Medulla oblongata (tissue), 1 donor: ENCODE results near the gene RPRD2.
"Not testable (repeated sequence)": the region's sequence is repeated elsewhere in the genome, so short reads cannot be mapped to it uniquely, and the experiment has no call there.

Experiments
- DNase-seq: peaks from one replicate; pipeline ENCODE4 v3.0.0-alpha.2; 2015; ENCODE audit errors: extremely low spot score

RPRD2 gene

DNA sequence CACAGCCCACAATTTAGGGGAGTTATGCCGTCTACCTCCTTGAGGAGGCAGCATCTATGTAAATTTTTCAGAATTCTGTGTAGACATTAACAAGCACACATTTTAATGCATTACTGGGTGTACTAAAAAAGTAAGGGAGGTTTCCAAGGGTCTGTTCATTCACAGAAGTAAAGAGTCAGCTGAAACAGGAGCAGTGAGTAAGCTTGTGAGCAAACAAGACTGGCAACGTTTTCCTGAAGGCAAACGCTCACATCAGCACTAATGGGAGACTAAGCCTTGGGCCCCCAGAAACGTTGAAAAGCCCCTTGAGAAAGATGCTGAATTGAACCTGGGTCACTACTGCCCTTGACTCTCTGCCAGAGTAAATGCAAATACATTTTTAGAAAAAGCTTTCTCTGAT, 25.7 kb downstream of the RPRD2 start:
- DNase-seq: no peak

- DNase-seq: no peak
Measured at GRCh38 chr1:150392627-150393026, 28.7 kb downstream of the RPRD2 start.

- DNase-seq: not testable (repeated sequence)
Measured at GRCh38 chr1:150395115-150395514, 31.2 kb downstream of the RPRD2 start.

DNA sequence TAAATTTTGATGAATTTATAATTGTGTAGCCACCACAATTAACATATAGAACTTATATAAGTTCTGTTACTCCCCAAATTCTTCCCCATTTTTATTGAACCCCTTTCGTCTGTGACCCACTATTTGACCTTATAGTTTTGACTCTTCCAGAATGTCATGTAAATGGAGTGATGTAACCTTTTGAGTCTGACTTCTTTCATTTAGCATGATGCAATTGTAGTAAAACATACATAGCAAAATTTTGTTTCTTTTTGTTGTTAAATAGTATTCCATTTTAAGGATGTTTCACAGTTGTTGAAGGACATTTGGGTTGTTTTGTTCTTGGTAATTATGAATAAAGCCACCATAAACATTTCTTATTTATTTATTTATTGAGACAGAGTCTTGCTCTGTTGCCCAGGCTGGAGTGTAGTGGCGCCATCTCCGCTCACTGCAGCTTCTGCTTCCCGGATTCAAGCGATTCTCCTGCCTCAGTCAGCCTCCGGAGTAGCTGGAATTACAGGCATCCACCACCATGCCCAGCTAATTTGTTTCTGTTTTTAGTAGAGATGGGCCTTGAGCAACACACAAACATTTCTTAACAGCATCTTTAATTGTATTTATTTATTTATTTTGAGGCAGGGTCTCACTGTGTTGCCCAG, 33.6 kb downstream of the RPRD2 start:
- no peak for DNase-seq

DNA sequence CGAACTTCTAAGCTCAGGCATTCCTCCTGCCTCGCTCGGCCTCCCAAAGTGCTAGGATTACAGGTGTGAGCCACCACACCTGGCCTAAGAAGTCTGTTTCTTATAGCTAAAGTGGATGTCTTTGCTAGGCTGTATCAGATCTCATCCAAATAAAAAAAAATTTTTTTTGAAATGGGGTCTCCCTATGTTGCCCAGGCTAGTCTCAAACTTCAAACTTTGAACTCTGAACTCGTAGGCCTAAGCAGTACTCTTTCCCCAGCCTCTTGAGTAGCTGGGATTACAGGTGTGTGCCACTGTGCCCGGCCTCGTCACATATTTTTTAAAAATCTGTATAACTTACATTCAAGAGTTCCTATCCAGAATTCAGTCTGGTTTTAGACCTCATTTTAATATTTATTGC, 40.5 kb downstream of the RPRD2 start:
- no peak for DNase-seq

- DNase-seq: no peak
Measured at GRCh38 chr1:150405660-150406059, 41.7 kb downstream of the RPRD2 start.

DNA sequence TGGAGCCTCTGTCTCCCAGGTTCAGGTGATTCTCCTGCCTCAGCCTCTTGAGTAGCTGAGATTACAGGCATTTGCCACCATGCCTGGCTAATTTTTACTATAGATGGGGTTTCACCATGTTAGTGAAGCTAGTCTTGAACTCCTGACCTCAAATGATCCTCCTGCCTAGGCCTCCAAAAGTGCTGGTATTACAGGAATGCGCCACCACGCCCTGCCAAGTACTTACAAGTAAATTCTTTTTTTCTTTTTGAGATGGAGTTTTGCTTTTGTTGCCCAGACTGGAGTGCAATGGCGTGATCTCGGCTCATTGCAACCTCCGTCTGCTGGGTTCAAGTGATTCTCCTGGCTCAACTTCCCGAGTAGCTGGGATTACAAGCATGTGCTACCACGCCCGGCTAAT, 42.5 kb downstream of the RPRD2 start:
- DNase-seq: no peak

- no peak for DNase-seq
Measured at GRCh38 chr1:150407330-150407729, 43.4 kb downstream of the RPRD2 start.

GRCh38 chr1:150408800-150409199, 44.9 kb downstream of the RPRD2 start:
- no peak for DNase-seq

GRCh38 chr1:150409504-150410362, 45.8 kb downstream of the RPRD2 start:
- no peak for DNase-seq

DNA sequence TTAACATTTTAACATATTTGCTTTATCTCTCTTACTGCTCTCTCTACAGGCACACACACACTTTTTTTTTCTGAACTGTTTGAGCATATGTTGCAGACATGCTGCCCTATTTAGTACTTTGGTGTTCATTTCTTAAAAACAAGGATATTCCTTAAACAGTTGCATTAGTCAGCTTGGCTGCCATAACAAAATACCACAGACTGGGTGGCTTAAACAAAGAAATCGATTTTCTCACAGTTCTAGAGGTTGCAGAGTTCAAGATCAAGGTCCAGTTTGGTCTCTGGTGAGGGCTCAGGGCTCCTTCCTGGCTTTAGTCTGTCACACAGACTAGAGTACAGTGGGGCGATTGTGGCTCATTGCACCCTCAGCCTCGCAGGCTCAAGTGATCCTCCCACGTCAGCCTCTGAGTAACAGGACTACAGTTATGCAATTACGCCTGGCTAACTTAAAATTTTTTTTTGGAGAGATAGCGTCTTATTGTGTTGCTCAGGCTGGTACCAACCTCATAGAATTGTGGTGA, 46.7 kb downstream of the RPRD2 start:
- peak; percentile 42 for DNase-seq

GRCh38 chr1:150414592-150414991, 50.6 kb downstream of the RPRD2 start:
- no peak for DNase-seq

DNA sequence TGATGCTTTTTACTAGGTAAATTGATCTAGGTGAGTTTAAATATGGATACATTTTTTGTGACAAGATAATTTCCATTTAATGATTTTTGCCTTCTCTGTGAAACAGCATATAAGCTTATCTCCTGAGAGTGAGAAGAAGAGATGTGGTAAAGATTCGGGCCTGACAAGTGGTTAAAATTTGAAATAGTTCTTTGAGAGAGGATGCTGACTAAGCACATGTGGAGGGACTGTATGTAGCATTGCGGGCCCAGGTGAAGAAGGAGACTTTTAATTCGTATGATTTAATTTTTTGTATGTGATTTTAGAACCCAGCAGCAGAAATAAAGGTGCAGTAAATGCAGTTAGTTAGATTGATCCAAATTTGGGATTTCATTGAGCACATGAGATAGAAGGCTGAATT, 51.9 kb downstream of the RPRD2 start:
- no peak for DNase-seq

DNA sequence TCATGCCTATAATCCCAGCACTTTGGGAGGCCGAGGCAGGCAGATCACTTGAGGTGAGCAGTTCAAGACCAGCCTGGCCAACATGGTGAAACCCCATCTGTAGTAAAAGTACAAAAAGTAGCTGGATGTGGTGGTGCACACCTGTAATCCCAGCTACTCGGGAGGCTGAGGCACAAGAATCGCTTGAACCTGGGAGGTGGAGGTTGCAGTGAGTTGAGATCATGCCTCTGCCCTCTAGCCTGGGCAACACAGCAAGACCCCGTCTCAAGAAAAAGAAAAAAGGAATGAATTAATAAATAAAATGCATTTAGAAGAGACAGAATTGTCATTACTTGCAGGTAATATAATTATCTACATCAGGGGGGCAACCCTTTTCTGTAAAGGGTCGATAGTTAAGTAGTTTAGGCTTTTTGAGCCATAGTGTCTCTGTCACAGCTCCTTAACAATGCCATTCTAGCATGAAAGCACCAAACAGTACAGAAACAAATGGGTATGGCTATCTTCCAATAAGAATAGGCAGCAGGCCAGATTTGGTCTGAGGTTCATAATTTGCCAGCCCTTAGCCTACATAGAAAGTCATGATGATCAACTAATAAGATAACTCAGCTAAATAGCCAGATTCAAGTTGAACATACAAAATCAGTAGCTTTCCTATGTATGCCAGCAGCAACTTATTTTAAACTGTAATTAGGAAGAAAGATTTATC, 56.8 kb downstream of the RPRD2 start:
- peak; percentile 76 for DNase-seq

- DNase-seq: no peak
Measured at GRCh38 chr1:150422541-150422940, 58.6 kb downstream of the RPRD2 start.

DNA sequence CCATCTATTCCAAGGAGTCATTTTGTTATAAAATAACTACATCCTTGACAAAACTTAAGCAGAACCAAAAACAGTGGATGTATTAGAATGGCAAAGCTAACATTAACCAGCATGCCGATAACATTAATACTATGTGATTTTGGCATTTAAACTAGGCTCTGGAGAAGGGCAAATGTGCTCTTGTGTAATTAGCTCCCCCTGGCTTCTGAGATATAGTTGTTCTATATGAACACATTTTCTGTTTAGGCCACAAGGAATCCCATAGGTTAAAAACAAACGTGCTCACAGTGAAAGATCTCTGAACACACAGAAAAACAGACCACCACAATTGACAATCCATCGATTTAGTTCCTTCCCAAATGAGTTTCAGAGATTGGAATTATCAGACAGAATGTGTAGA, 65.9 kb downstream of the RPRD2 start:
- no peak for DNase-seq

DNA sequence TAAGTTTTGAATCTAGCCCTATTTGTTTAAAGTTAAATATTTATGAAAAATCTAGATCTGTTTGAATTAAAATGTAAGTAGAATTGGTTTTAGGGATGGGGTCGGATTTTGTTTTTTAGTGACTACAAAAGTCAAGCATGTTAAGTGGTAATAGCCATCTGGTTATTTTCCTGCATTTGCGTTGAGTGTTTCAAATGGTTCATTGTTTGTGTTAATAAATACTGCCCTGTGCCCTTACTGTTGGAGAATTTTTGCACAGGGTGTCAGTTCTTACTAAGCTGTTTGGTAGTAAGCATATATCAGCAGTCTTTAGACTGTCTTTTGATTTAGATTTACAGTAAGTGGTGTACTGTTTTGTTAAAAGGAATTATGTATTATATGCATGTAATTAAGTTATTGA, 77.2 kb downstream of the RPRD2 start:
- DNase-seq: peak; percentile 43

- no peak for DNase-seq
Measured at GRCh38 chr1:150444232-150444631, 80.3 kb downstream of the RPRD2 start.

- no peak for DNase-seq
Measured at GRCh38 chr1:150456146-150456647, 92.2 kb downstream of the RPRD2 start.

DNA sequence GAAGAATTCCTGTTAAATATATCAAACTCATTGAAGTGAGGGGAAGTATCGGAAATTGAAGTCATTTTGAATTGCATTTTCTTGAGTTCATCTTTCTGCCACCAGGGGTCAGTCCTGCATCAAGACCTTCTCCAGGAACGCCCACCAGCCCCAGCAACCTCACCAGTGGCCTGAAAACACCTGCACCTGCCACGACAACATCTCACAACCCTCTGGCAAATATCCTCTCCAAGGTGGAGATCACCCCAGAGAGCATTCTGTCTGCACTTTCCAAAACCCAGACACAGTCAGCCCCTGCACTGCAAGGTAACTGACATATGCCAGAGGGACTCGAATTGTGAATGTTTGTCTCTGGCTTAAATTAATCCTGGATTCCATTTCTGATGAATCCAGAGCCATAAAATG, 100.5 kb downstream of the RPRD2 start:
- DNase-seq: peak; percentile 60

- DNase-seq: no peak
Measured at GRCh38 chr1:150466964-150467363, 103.0 kb downstream of the RPRD2 start.

GRCh38 chr1:150469291-150469690, 105.3 kb downstream of the RPRD2 start:
- DNase-seq: peak; percentile 45
